H1 (cell line): ENCODE data around the gene C5AR2. TPM values are rescaled to one million over a fixed set of nuclear protein-coding genes. Genes with fewer than 3 reads are reported as not detected.

Source experiments
- CTCF ChIA-PET: fragments of 300-600 bp; sonication (Branson Sonifier 250); formaldehyde crosslinking; loops from one replicate; lab custom pipeline; 2021; ENCODE audit not compliant: partially characterized antibody; lab: Charles Lee
- POLR2A ChIA-PET: fragments of 300-600 bp; sonication (Branson Sonifier 250); formaldehyde crosslinking; loops from one replicate; lab custom pipeline; 2021; ENCODE audit warnings: inconsistent platforms; ENCODE audit not compliant: partially characterized antibody; lab: Charles Lee
- DNase-seq, 2 experiments: peaks; one replicate each; pipeline versions ENCODE4 v3.0.0 to v3.0.0-alpha.2; 2010 to 2022; ENCODE audit warnings: low spot score in 2 of 2, low read depth in 1 of 2, mixed read lengths in 1 of 2
- FAIRE-seq: peaks from 2 replicates; lab custom pipeline; 2011; peaks lifted over from hg19 to GRCh38; lab: Jason Lieb, UNC
- H2AFZ ChIP-seq: 2 replicates; pipeline ENCODE4 v1.8.1; 2012; ENCODE audit warnings: low read length, inconsistent platforms
- H2AK5ac ChIP-seq: 2 replicates; pipeline ENCODE4 v1.6.1; 2013; ENCODE audit warnings: low read depth, low read length
- H2BK120ac ChIP-seq: replicated peaks from 2 replicates; pipeline ENCODE3; 2013; ENCODE audit warnings: low read depth, low read length, inconsistent platforms
- H2BK12ac ChIP-seq: 2 replicates; pipeline ENCODE4 v1.6.1; 2013; ENCODE audit warnings: low read depth, low read length
- H2BK15ac ChIP-seq: 2 replicates; pipeline ENCODE4 v1.6.1; 2013; ENCODE audit warnings: low read length
- H2BK20ac ChIP-seq: 2 replicates; pipeline ENCODE4 v1.6.1; 2013; ENCODE audit warnings: low read length
- H2BK5ac ChIP-seq: 2 replicates; pipeline ENCODE4 v1.6.1; 2013; ENCODE audit warnings: low read depth, low read length
- H3K14ac ChIP-seq: 2 replicates; pipeline ENCODE4 v1.6.1; 2013; ENCODE audit warnings: inconsistent platforms; ENCODE audit not compliant: insufficient read length
- H3K18ac ChIP-seq: 2 replicates; pipeline ENCODE4 v1.6.1; 2013; ENCODE audit warnings: low read length; ENCODE audit errors: extremely low read depth
- H3K23ac ChIP-seq: 2 replicates; pipeline ENCODE4 v1.6.1; 2013; ENCODE audit warnings: inconsistent platforms; ENCODE audit not compliant: insufficient read length
- H3K23me2 ChIP-seq: 2 replicates; pipeline ENCODE4 v1.6.1; 2013; ENCODE audit warnings: low read depth, low read length
- H3K27ac ChIP-seq: 2 replicates; pipeline ENCODE4 v1.6.1; 2011; ENCODE audit warnings: low read depth, low read length, inconsistent platforms
- H3K27me3 ChIP-seq, 4 experiments: replicated peaks in 1 of 4; 1 replicate in 1 of 4; 2 replicates in 3 of 4; pipeline versions ENCODE4 v1.6.1 to v1.8.1; 2011 to 2013; ENCODE audit warnings: low read length in 3 of 4, mild to moderate bottlenecking in 3 of 4, inconsistent platforms in 2 of 4, mixed read lengths in 2 of 4, moderate library complexity in 1 of 4; ENCODE audit not compliant: control insufficient read depth in 3 of 4, insufficient read depth in 3 of 4; ENCODE audit errors: extremely low read depth in 1 of 4
- H3K36me3 ChIP-seq, 4 experiments: 2 replicates each; pipeline versions ENCODE4 v1.6.1 to v1.8.1; 2011 to 2013; ENCODE audit warnings: mild to moderate bottlenecking in 4 of 4, low read length in 3 of 4, moderate library complexity in 2 of 4, control low read depth in 1 of 4, inconsistent platforms in 1 of 4; ENCODE audit not compliant: insufficient read depth in 4 of 4, control insufficient read depth in 2 of 4
- H3K4ac ChIP-seq: replicated peaks from 2 replicates; pipeline ENCODE3; 2013; ENCODE audit warnings: low read length, low read depth, mixed read lengths, inconsistent platforms; ENCODE audit not compliant: insufficient read length
- H3K4me1 ChIP-seq, 4 experiments: replicated peaks in 1 of 4; 1 replicate in 1 of 4; 2 replicates in 3 of 4; pipeline versions ENCODE4 v1.6.1 to v1.8.1; 2011 to 2013; ENCODE audit warnings: low read length in 3 of 4, inconsistent platforms in 2 of 4, mixed read lengths in 1 of 4; ENCODE audit not compliant: insufficient read depth in 4 of 4, control insufficient read depth in 3 of 4
- H3K4me2 ChIP-seq, 2 experiments: 2 replicates each; pipeline versions ENCODE4 v1.6.1 to v1.8.1; 2011 to 2013; ENCODE audit warnings: low read depth in 2 of 2, low read length in 2 of 2, control low read depth in 1 of 2, inconsistent platforms in 1 of 2, mild to moderate bottlenecking in 1 of 2; ENCODE audit not compliant: insufficient read depth in 1 of 2
- H3K4me3 ChIP-seq, 4 experiments: fragments of 200-600, 300-600 bp in 1 of 4; sonication (generic), shearing (Covaris generic), sonication (Bioruptor Twin) in 1 of 4; 2 replicates each; pipeline versions ENCODE4 v1.5.1 to v1.8.1; 2011 to 2016; ENCODE audit warnings: low read length in 4 of 4, low read depth in 3 of 4, control low read depth in 2 of 4, inconsistent platforms in 2 of 4, mild to moderate bottlenecking in 2 of 4, mixed read lengths in 1 of 4, moderate library complexity in 1 of 4; ENCODE audit not compliant: insufficient read depth in 2 of 4; ENCODE audit errors: extremely low read depth in 1 of 4
- H3K56ac ChIP-seq: replicated peaks from 2 replicates; pipeline ENCODE3; 2013; ENCODE audit warnings: low read depth, mild to moderate bottlenecking, mixed read lengths, low read length, inconsistent platforms; ENCODE audit not compliant: insufficient read length
- H3K79me1 ChIP-seq: 2 replicates; pipeline ENCODE4 v1.6.1; 2013; ENCODE audit warnings: low read depth, low read length, control low read depth
- H3K79me2 ChIP-seq, 2 experiments: 2 replicates each; pipeline versions ENCODE4 v1.6.1 to v1.8.1; 2012 to 2013; ENCODE audit warnings: low read length in 2 of 2, mild to moderate bottlenecking in 2 of 2, inconsistent platforms in 1 of 2; ENCODE audit not compliant: insufficient read depth in 2 of 2, control insufficient read depth in 1 of 2
- H3K9ac ChIP-seq, 4 experiments: replicated peaks in 1 of 4; 1 replicate in 1 of 4; 2 replicates in 3 of 4; pipeline versions ENCODE4 v1.6.1 to v1.8.1; 2011 to 2013; ENCODE audit warnings: low read depth in 3 of 4, low read length in 3 of 4, control low read depth in 2 of 4, mild to moderate bottlenecking in 2 of 4, moderate library complexity in 2 of 4, inconsistent platforms in 1 of 4; ENCODE audit errors: extremely low read depth in 1 of 4
- H3K9me3 ChIP-seq, 2 experiments: 2 replicates each; pipeline versions ENCODE4 v1.6.1 to v1.8.1; 2012 to 2013; ENCODE audit warnings: mild to moderate bottlenecking in 2 of 2, moderate library complexity in 2 of 2, control low read depth in 1 of 2, inconsistent platforms in 1 of 2, low read depth in 1 of 2, low read length in 1 of 2, mixed read lengths in 1 of 2; ENCODE audit not compliant: insufficient read depth in 2 of 2
- H4K20me1 ChIP-seq, 2 experiments: replicated peaks in 1 of 2; 2 replicates each; pipeline versions ENCODE3 to v1.8.1; 2011 to 2013; ENCODE audit warnings: inconsistent platforms in 2 of 2, low read length in 2 of 2, mild to moderate bottlenecking in 1 of 2; ENCODE audit not compliant: insufficient read depth in 2 of 2, control insufficient read depth in 1 of 2
- H4K5ac ChIP-seq: 2 replicates; pipeline ENCODE4 v1.6.1; 2013; ENCODE audit warnings: low read length, low read depth, mixed read lengths, inconsistent platforms; ENCODE audit not compliant: insufficient read length
- H4K8ac ChIP-seq: 2 replicates; pipeline ENCODE4 v1.8.0; 2013; ENCODE audit warnings: mild to moderate bottlenecking, moderate library complexity, low read length, inconsistent platforms; ENCODE audit not compliant: insufficient read depth; ENCODE audit errors: extremely low read depth
- H4K91ac ChIP-seq: replicated peaks from 2 replicates; pipeline ENCODE3; 2013; ENCODE audit warnings: low read length, mixed read lengths, inconsistent platforms; ENCODE audit not compliant: insufficient read length
- EGR1 ChIP-seq: IDR thresholded peaks from 2 replicates; pipeline ENCODE4 v1.6.1; 2011; ENCODE audit warnings: low read depth, low read length, borderline replicate concordance
- KDM1A ChIP-seq: fragments of 200-600, 300-600 bp; sonication (generic); IDR thresholded peaks from 2 replicates; pipeline ENCODE4 v1.7.1; 2016; ENCODE audit warnings: mild to moderate bottlenecking, low read length, borderline replicate concordance
- POLR2A ChIP-seq, 2 experiments: IDR thresholded peaks; 1 replicate in 1 of 2; 2 replicates in 1 of 2; pipeline ENCODE4 v1.6.1; 2011; ENCODE audit warnings: low read depth in 2 of 2, low read length in 2 of 2, mild to moderate bottlenecking in 2 of 2; ENCODE audit errors: control extremely low read depth in 1 of 2
- POU5F1 ChIP-seq: IDR thresholded peaks from 2 replicates; pipeline ENCODE4 v1.6.1; 2011; ENCODE audit warnings: low read depth, mild to moderate bottlenecking, low read length, moderate library complexity
- SP4 ChIP-seq: IDR thresholded peaks from 2 replicates; pipeline ENCODE4 v1.6.1; 2012; ENCODE audit warnings: low read length, inconsistent platforms
- WGBS, 2 experiments: shearing (Covaris generic) in 1 of 2; methylation state at CpG; one replicate each; pipeline versions ENCODE4 v1.1.6 to v1.1.7; 2013 to 2015; ENCODE audit warnings: low lambda C conversion rate in 2 of 2, mixed read lengths in 2 of 2, inconsistent platforms in 1 of 2, low coverage in 1 of 2, missing lambda C conversion rate in 1 of 2; ENCODE audit not compliant: insufficient replicate concordance in 2 of 2, insufficient coverage in 1 of 2, insufficient read length in 1 of 2; ENCODE audit errors: extremely low coverage in 1 of 2, missing lambda C conversion rate in 1 of 2; 5-methylcytosine and 5-hydroxymethylcytosine counted together
- polyA plus RNA-seq, 7 experiments: library from polyadenylated mRNA; depleted of rRNA in 3 of 7; stranded (reverse) in 5 of 7; unstranded in 2 of 7; fragments of >200 nt in 5 of 7; fragments of 200-250 nt in 2 of 7; gene quantifications; 1 replicate in 5 of 7; 2 replicates in 1 of 7; 4 replicates in 1 of 7; pipeline versions ENCODE4 v1.2.1 to v1.2.3, GENCODE V29; 2011 to 2013; ENCODE audit warnings: missing spikeins in 2 of 7, mixed read lengths in 2 of 7
- total RNA-seq: library from RNA; stranded (reverse); fragmentation: NEBNext Ultra II Directional; extraction: Animal tissue kit (Norgen Biotek cat#: 25700); gene quantifications from 2 replicates; pipeline ENCODE4 v1.2.1, GENCODE V29; 2021

Gene C5AR2
- total and polyA plus RNA-seq, 2 of the 8 experiments (the other 6 are each of a cell fraction or from before 2014, with no cell fraction given), result 0.08 to 0.15 TPM

GRCh38 chr19:47343194-47343802 is 11.3 kb downstream of the C5AR2 start:
- Histone ChIP-seq H3K79me2 (no peaks in the 10 kb centered on the region), H4K8ac (no peak overlapping the region), H3K4me2 (no peak overlapping the region), H2BK120ac (no peak overlapping the region), H3K9ac (no peak overlapping the region), H2BK12ac (no peak overlapping the region), H3K79me1 (no peaks in the 10 kb centered on the region), H2BK5ac (no peak overlapping the region), H2AFZ (no peak overlapping the region), H3K9me3 (no peaks in the 10 kb centered on the region), H4K20me1 (no peaks in the 10 kb centered on the region), H2BK15ac (0 out of 2 replicates have a peak overlapping the region, but pooled peaks have one; percentile 72), H3K4ac (no peak overlapping the region), H3K27ac (no peak overlapping the region), H3K36me3 (no peaks in the 10 kb centered on the region), H2AK5ac (no peak overlapping the region), H3K23ac (no peak overlapping the region), H3K14ac (no peak overlapping the region), H3K4me1 (no peaks in the 10 kb centered on the region), H3K23me2 (no peaks in the 10 kb centered on the region), H2BK20ac (no peak overlapping the region), H4K91ac (no peak overlapping the region), H3K18ac (no peak overlapping the region), H4K5ac (no peak overlapping the region), H3K56ac (no peak overlapping the region), H3K27me3 (peaks cover 0 to 2% (median 0%) of the 10 kb centered on the region in 4 experiments; a peak in 2 of 7 replicates), H3K4me3 (no peak overlapping the region)
- no peak for DNase-seq
- ChIA-PET CTCF (interaction anchor here (1.5 to 2.5 kb wide), 3 partner anchors 47 to 93 kb away, joined by 5 to 10 read pairs (median 7); no protein-coding TSS in a partner anchor), POLR2A (interaction anchor here (0.6 kb wide), 1 partner anchor 376 kb away, joined by 3 read pairs; no protein-coding TSS in a partner anchor)
- no peak for TF ChIP-seq EGR1
- TF ChIP-seq POU5F1, result no peak
- no peak for TF ChIP-seq POLR2A (IDR thresholded peaks at IDR 0.05; ENCODE audit: control extremely low read depth in 1 of 2, low read depth in 2 of 2, low read length in 2 of 2)
- TF ChIP-seq SP4, result no peak
- TF ChIP-seq KDM1A, result no peak
- no peak for FAIRE-seq
- WGBS, 2 experiments, result 87% methylated on average over 11 of the region's 11 CpGs; no CpG with 5 or more reads in 1 of the 2 experiments
